GM23338 (cell line): Measurements from ENCODE around the gene TRMT61A. TPM values are rescaled to one million over a fixed set of nuclear protein-coding genes. Genes with fewer than 3 reads are reported as not detected.

Experiments
- ATAC-seq: fragments of 200-7000 bp; cut with Tn5 transposase; 3 replicates; pipeline ENCODE4 v1.9.1; 2020
- DNase-seq: peaks from one replicate; pipeline ENCODE4 v3.0.0-alpha.2; 2015; ENCODE audit warnings: low spot score
- H2AFZ ChIP-seq: fragments of 200-600 bp; sonication (generic); 2 replicates; pipeline ENCODE4 v1.8.0; 2016; ENCODE audit warnings: antibody characterized with exemption, mild to moderate bottlenecking, moderate library complexity
- H3F3A ChIP-seq: fragments of 200-600 bp; sonication (generic); replicated peaks from 2 replicates; pipeline ENCODE4 v1.8.0; 2017; ENCODE audit warnings: antibody characterized with exemption, mixed run types, low read depth
- H3K27ac ChIP-seq: fragments of 200-600 bp; sonication (generic); 2 replicates; pipeline ENCODE4 v1.6.1; 2016; ENCODE audit warnings: low read depth
- H3K27me3 ChIP-seq: fragments of 200-600 bp; sonication (generic); 2 replicates; pipeline ENCODE4 v1.8.0; 2016; ENCODE audit warnings: mild to moderate bottlenecking, mixed run types, moderate library complexity; ENCODE audit not compliant: insufficient read depth
- H3K36me3 ChIP-seq: fragments of 200-600 bp; sonication (generic); 2 replicates; pipeline ENCODE4 v1.8.0; 2016; ENCODE audit warnings: mild to moderate bottlenecking; ENCODE audit not compliant: insufficient read depth
- H3K4me1 ChIP-seq: fragments of 200-600 bp; sonication (generic); 2 replicates; pipeline ENCODE4 v1.8.0; 2016; ENCODE audit warnings: mild to moderate bottlenecking, moderate library complexity; ENCODE audit not compliant: insufficient read depth
- H3K4me2 ChIP-seq: fragments of 200-600 bp; sonication (generic); 2 replicates; pipeline ENCODE4 v1.7.1; 2017; ENCODE audit warnings: mixed run types
- H3K4me3 ChIP-seq: fragments of 200-600 bp; sonication (generic); 2 replicates; pipeline ENCODE4 v1.6.1; 2016; ENCODE audit warnings: mixed run types
- H3K79me2 ChIP-seq: fragments of 200-600 bp; sonication (generic); replicated peaks from 2 replicates; pipeline ENCODE4 v1.8.0; 2017; ENCODE audit warnings: mild to moderate bottlenecking; ENCODE audit not compliant: insufficient read depth
- H3K9me2 ChIP-seq: fragments of 200-600 bp; sonication (generic); 2 replicates; pipeline ENCODE4 v1.8.0; 2017; ENCODE audit not compliant: insufficient read depth
- H4K20me1 ChIP-seq: fragments of 200-600 bp; sonication (generic); replicated peaks from 2 replicates; pipeline ENCODE4 v1.8.0; 2017; ENCODE audit warnings: mild to moderate bottlenecking; ENCODE audit not compliant: insufficient read depth
- H3K27ac Mint-ChIP-seq: 2 replicates; pipeline ENCODE4 v1.8.0; 2020; ENCODE audit warnings: inconsistent platforms, mild to moderate bottlenecking, moderate library complexity, mixed read lengths
- H3K27me3 Mint-ChIP-seq: 3 replicates; pipeline ENCODE4 v1.8.0; 2022; ENCODE audit warnings: low read depth, mild to moderate bottlenecking, moderate library complexity, mixed read lengths, inconsistent platforms; ENCODE audit not compliant: insufficient read depth, poor library complexity
- H3K36me3 Mint-ChIP-seq: 3 replicates; pipeline ENCODE4 v1.8.0; 2021; ENCODE audit warnings: low read depth, mild to moderate bottlenecking, inconsistent platforms, moderate library complexity, mixed read lengths
- H3K4me1 Mint-ChIP-seq: 3 replicates; pipeline ENCODE4 v1.8.0; 2020; ENCODE audit warnings: mild to moderate bottlenecking, inconsistent platforms, mixed read lengths
- H3K4me3 Mint-ChIP-seq: 3 replicates; pipeline ENCODE4 v1.8.0; 2021; ENCODE audit warnings: moderate library complexity, mild to moderate bottlenecking, inconsistent platforms, mixed read lengths
- H3K9me3 Mint-ChIP-seq: 3 replicates; pipeline ENCODE4 v1.8.0; 2020; ENCODE audit warnings: moderate library complexity, mild to moderate bottlenecking, inconsistent platforms, mixed read lengths
- CREB1 ChIP-seq: fragments of 250-450 bp; sonication (Bioruptor Pico); IDR thresholded peaks from 2 replicates; pipeline ENCODE4 v1.5.0; 2020; ENCODE audit warnings: low read depth, mild to moderate bottlenecking, moderate library complexity
- EZH2 ChIP-seq: fragments of 200-600 bp; sonication (generic); IDR thresholded peaks from one replicate; pipeline ENCODE4 v1.8.0; 2017; ENCODE audit warnings: antibody characterized with exemption, mild to moderate bottlenecking, low read depth; ENCODE audit not compliant: unreplicated experiment
- EZH2phosphoT487 ChIP-seq: fragments of 200-600 bp; sonication (generic); IDR thresholded peaks from one replicate; pipeline ENCODE4 v1.8.1; 2018; ENCODE audit warnings: antibody characterized with exemption; ENCODE audit not compliant: unreplicated experiment
- JUNB ChIP-seq: IDR thresholded peaks from one replicate; pipeline ENCODE4 v1.6.1; 2016; ENCODE audit warnings: antibody characterized with exemption; ENCODE audit not compliant: unreplicated experiment
- NANOG ChIP-seq: IDR thresholded peaks from 2 replicates; pipeline ENCODE4 v1.6.1; 2016; ENCODE audit warnings: antibody characterized with exemption, borderline replicate concordance
- POLR2AphosphoS5 ChIP-seq: IDR thresholded peaks from 2 replicates; pipeline ENCODE4 v1.6.1; 2016; ENCODE audit warnings: antibody characterized with exemption, low read depth
- STAT1 ChIP-seq: IDR thresholded peaks from one replicate; pipeline ENCODE4 v1.6.1; 2016; ENCODE audit warnings: antibody characterized with exemption; ENCODE audit not compliant: unreplicated experiment
- ZNF114 ChIP-seq: fragments of 250-450 bp; sonication (Bioruptor Pico); IDR thresholded peaks from 2 replicates; pipeline ENCODE4 v1.5.0; 2020; ENCODE audit warnings: mild to moderate bottlenecking, moderate library complexity
- ZNF331 ChIP-seq: fragments of 250-450 bp; sonication (Bioruptor Pico); IDR thresholded peaks from 2 replicates; pipeline ENCODE4 v1.5.0; 2020; ENCODE audit warnings: low read depth, mild to moderate bottlenecking, moderate library complexity
- polyA plus RNA-seq: library from polyadenylated mRNA; unstranded; fragments of >200 nt; fragmentation: Nextera tagmentation; extraction: Ambion mirVana; gene quantifications from 2 replicates; pipeline ENCODE4 v1.2.1, GENCODE V29; 2016
- total RNA-seq: library from RNA; depleted of rRNA; stranded (reverse); fragments of >200 nt; shearing (Covaris generic); gene quantifications from 2 replicates; pipeline ENCODE4 v1.2.3, GENCODE V29; 2014
- TF ChIP-seq, protein P1 (sequence below): IDR thresholded peaks from 2 replicates; pipeline ENCODE4 v1.6.1; 2016; ENCODE audit warnings: antibody characterized with exemption
- TF ChIP-seq, protein P2 (sequence below), 2 experiments: fragments of 200-600 bp in 1 of 2; sonication (generic) in 1 of 2; conservative IDR thresholded peaks; 2 replicates each; pipeline versions ENCODE4 v1.5.1 to v1.6.1; 2016 to 2017; ENCODE audit warnings: antibody characterized with exemption in 2 of 2, low read depth in 2 of 2, mild to moderate bottlenecking in 2 of 2, moderate library complexity in 1 of 2
- TF ChIP-seq, protein P3 (sequence below): fragments of 250-450 bp; sonication (Bioruptor Pico); IDR thresholded peaks from 2 replicates; pipeline ENCODE4 v1.5.0; 2020; ENCODE audit warnings: mild to moderate bottlenecking, moderate library complexity
- TF ChIP-seq, protein P4 (sequence below): IDR thresholded peaks from one replicate; pipeline ENCODE4 v1.6.1; 2018; ENCODE audit warnings: antibody characterized with exemption; ENCODE audit not compliant: unreplicated experiment

The TRMT61A gene
- total and polyA plus RNA-seq, 2 experiments from 2014 or later, result 13.4 to 28.2 TPM

GRCh38 chr14:103584326-103584915, 55.4 kb downstream of the TRMT61A start:
- Histone ChIP-seq H3K4me1 (no peaks in the 10 kb centered on the region), H3K27me3 (no peaks in the 10 kb centered on the region), H4K20me1 (no peaks in the 10 kb centered on the region; the same call in none of the 2 replicates), H3K4me3 (no peak overlapping the region), H3K9me2 (no peaks in the 10 kb centered on the region), H3K79me2 (peaks cover 11% of the 10 kb centered on the region; the same call in 1 of the 2 replicates), H3F3A (no peaks in the 10 kb centered on the region; the same call in 1 of the 2 replicates), H3K27ac (no peak overlapping the region), H3K4me2 (no peak overlapping the region), H2AFZ (no peak overlapping the region), H3K36me3 (no peaks in the 10 kb centered on the region)
- H3K4me1 Mint-ChIP-seq, result no peaks in the 10 kb centered on the region
- peaks cover 27% of the 10 kb centered on the region for H3K36me3 Mint-ChIP-seq
- no peaks in the 10 kb centered on the region for H3K27me3 Mint-ChIP-seq
- H3K4me3 Mint-ChIP-seq, result no peak overlapping the region
- no peak overlapping the region for H3K27ac Mint-ChIP-seq
- ATAC-seq (no peak), DNase-seq (no peak)
- TF ChIP-seq ZNF114 (CRISPR knock-in tag) (no peak), EZH2phosphoT487 (no peak), JUNB (no peak), POLR2AphosphoS5 (no peak), NANOG (no peak), STAT1 (no peak), ZNF331 (no peak), EZH2 (no peak), CREB1 (CRISPR knock-in tag) (no peak)
- TF ChIP-seq, protein P1, sequence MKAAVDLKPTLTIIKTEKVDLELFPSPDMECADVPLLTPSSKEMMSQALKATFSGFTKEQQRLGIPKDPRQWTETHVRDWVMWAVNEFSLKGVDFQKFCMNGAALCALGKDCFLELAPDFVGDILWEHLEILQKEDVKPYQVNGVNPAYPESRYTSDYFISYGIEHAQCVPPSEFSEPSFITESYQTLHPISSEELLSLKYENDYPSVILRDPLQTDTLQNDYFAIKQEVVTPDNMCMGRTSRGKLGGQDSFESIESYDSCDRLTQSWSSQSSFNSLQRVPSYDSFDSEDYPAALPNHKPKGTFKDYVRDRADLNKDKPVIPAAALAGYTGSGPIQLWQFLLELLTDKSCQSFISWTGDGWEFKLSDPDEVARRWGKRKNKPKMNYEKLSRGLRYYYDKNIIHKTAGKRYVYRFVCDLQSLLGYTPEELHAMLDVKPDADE, result no peak
- TF ChIP-seq, protein P2, sequence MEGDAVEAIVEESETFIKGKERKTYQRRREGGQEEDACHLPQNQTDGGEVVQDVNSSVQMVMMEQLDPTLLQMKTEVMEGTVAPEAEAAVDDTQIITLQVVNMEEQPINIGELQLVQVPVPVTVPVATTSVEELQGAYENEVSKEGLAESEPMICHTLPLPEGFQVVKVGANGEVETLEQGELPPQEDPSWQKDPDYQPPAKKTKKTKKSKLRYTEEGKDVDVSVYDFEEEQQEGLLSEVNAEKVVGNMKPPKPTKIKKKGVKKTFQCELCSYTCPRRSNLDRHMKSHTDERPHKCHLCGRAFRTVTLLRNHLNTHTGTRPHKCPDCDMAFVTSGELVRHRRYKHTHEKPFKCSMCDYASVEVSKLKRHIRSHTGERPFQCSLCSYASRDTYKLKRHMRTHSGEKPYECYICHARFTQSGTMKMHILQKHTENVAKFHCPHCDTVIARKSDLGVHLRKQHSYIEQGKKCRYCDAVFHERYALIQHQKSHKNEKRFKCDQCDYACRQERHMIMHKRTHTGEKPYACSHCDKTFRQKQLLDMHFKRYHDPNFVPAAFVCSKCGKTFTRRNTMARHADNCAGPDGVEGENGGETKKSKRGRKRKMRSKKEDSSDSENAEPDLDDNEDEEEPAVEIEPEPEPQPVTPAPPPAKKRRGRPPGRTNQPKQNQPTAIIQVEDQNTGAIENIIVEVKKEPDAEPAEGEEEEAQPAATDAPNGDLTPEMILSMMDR (conservative IDR thresholded peaks at IDR 0.05; ENCODE audit: low read depth in 2 of 2), result no peak
- TF ChIP-seq, protein P3, sequence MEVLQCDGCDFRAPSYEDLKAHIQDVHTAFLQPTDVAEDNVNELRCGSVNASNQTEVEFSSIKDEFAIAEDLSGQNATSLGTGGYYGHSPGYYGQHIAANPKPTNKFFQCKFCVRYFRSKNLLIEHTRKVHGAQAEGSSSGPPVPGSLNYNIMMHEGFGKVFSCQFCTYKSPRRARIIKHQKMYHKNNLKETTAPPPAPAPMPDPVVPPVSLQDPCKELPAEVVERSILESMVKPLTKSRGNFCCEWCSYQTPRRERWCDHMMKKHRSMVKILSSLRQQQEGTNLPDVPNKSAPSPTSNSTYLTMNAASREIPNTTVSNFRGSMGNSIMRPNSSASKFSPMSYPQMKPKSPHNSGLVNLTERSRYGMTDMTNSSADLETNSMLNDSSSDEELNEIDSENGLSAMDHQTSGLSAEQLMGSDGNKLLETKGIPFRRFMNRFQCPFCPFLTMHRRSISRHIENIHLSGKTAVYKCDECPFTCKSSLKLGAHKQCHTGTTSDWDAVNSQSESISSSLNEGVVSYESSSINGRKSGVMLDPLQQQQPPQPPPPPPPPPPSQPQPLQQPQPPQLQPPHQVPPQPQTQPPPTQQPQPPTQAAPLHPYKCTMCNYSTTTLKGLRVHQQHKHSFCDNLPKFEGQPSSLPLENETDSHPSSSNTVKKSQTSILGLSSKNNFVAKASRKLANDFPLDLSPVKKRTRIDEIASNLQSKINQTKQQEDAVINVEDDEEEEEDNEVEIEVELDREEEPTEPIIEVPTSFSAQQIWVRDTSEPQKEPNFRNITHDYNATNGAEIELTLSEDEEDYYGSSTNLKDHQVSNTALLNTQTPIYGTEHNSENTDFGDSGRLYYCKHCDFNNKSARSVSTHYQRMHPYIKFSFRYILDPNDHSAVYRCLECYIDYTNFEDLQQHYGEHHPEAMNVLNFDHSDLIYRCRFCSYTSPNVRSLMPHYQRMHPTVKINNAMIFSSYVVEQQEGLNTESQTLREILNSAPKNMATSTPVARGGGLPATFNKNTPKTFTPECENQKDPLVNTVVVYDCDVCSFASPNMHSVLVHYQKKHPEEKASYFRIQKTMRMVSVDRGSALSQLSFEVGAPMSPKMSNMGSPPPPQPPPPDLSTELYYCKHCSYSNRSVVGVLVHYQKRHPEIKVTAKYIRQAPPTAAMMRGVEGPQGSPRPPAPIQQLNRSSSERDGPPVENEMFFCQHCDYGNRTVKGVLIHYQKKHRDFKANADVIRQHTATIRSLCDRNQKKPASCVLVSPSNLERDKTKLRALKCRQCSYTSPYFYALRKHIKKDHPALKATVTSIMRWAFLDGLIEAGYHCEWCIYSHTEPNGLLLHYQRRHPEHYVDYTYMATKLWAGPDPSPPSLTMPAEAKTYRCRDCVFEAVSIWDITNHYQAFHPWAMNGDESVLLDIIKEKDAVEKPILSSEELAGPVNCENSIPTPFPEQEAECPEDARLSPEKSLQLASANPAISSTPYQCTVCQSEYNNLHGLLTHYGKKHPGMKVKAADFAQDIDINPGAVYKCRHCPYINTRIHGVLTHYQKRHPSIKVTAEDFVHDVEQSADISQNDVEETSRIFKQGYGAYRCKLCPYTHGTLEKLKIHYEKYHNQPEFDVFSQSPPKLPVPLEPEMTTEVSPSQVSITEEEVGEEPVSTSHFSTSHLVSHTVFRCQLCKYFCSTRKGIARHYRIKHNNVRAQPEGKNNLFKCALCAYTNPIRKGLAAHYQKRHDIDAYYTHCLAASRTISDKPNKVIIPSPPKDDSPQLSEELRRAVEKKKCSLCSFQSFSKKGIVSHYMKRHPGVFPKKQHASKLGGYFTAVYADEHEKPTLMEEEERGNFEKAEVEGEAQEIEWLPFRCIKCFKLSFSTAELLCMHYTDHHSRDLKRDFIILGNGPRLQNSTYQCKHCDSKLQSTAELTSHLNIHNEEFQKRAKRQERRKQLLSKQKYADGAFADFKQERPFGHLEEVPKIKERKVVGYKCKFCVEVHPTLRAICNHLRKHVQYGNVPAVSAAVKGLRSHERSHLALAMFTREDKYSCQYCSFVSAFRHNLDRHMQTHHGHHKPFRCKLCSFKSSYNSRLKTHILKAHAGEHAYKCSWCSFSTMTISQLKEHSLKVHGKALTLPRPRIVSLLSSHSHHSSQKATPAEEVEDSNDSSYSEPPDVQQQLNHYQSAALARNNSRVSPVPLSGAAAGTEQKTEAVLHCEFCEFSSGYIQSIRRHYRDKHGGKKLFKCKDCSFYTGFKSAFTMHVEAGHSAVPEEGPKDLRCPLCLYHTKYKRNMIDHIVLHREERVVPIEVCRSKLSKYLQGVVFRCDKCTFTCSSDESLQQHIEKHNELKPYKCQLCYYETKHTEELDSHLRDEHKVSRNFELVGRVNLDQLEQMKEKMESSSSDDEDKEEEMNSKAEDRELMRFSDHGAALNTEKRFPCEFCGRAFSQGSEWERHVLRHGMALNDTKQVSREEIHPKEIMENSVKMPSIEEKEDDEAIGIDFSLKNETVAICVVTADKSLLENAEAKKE (CRISPR knock-in tag), result no peak
- TF ChIP-seq, protein P4, sequence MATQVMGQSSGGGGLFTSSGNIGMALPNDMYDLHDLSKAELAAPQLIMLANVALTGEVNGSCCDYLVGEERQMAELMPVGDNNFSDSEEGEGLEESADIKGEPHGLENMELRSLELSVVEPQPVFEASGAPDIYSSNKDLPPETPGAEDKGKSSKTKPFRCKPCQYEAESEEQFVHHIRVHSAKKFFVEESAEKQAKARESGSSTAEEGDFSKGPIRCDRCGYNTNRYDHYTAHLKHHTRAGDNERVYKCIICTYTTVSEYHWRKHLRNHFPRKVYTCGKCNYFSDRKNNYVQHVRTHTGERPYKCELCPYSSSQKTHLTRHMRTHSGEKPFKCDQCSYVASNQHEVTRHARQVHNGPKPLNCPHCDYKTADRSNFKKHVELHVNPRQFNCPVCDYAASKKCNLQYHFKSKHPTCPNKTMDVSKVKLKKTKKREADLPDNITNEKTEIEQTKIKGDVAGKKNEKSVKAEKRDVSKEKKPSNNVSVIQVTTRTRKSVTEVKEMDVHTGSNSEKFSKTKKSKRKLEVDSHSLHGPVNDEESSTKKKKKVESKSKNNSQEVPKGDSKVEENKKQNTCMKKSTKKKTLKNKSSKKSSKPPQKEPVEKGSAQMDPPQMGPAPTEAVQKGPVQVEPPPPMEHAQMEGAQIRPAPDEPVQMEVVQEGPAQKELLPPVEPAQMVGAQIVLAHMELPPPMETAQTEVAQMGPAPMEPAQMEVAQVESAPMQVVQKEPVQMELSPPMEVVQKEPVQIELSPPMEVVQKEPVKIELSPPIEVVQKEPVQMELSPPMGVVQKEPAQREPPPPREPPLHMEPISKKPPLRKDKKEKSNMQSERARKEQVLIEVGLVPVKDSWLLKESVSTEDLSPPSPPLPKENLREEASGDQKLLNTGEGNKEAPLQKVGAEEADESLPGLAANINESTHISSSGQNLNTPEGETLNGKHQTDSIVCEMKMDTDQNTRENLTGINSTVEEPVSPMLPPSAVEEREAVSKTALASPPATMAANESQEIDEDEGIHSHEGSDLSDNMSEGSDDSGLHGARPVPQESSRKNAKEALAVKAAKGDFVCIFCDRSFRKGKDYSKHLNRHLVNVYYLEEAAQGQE, result no peak
- no peaks in the 10 kb centered on the region for H3K9me3 Mint-ChIP-seq
